Loucy (cell line): ENCODE data around the gene CACNA1C.

Experiments used
- EZH2phosphoT487 ChIP-seq: fragments of 200-600 bp; IDR thresholded peaks from 2 replicates; pipeline ENCODE4 v1.6.1; 2018; ENCODE audit warnings: antibody characterized with exemption, mild to moderate bottlenecking, moderate library complexity, borderline replicate concordance
- TF ChIP-seq, protein P1 (sequence below): fragments of 200-600 bp; sonication (generic); conservative IDR thresholded peaks from 2 replicates; pipeline ENCODE4 v1.5.1; 2014; ENCODE audit warnings: mild to moderate bottlenecking, antibody characterized with exemption, low read length

DNA sequence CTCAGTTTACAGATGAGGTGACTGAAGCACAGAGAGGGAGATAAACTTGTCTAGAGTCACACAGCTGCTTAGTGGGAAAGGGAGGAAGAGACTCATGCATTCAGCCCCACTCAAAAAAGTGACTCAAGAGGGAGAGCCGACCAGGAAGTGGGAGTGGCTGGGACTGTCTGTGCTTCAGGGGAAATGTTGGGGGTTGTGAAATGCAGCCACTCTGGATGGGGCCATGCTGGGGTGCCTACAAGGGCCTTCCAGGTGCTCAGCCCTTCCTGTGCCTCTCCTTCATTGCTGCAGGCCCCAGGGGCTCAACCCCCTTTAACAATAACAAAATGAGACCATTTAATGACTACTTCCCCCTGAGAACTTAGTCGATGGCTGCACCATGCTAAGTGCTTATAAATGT, 41.8 kb downstream of the CACNA1C start:
- TF ChIP-seq, protein P1, sequence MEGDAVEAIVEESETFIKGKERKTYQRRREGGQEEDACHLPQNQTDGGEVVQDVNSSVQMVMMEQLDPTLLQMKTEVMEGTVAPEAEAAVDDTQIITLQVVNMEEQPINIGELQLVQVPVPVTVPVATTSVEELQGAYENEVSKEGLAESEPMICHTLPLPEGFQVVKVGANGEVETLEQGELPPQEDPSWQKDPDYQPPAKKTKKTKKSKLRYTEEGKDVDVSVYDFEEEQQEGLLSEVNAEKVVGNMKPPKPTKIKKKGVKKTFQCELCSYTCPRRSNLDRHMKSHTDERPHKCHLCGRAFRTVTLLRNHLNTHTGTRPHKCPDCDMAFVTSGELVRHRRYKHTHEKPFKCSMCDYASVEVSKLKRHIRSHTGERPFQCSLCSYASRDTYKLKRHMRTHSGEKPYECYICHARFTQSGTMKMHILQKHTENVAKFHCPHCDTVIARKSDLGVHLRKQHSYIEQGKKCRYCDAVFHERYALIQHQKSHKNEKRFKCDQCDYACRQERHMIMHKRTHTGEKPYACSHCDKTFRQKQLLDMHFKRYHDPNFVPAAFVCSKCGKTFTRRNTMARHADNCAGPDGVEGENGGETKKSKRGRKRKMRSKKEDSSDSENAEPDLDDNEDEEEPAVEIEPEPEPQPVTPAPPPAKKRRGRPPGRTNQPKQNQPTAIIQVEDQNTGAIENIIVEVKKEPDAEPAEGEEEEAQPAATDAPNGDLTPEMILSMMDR = no peak
- no peak for TF ChIP-seq EZH2phosphoT487
